Kidney epithelial cell (primary cell): ENCODE data around the gene TUBA4B. TPM values are rescaled to one million over a fixed set of nuclear protein-coding genes. Genes with fewer than 3 reads are reported as not detected.

Source experiments
- DNase-seq: peaks from one replicate; pipeline ENCODE4 v3.0.0-alpha.2; 2010; ENCODE audit warnings: low read depth
- H3K27me3 ChIP-seq: 2 replicates; pipeline ENCODE4 v1.6.0; 2011; ENCODE audit warnings: low read length; ENCODE audit not compliant: control insufficient read depth, insufficient read depth
- H3K36me3 ChIP-seq: 2 replicates; pipeline ENCODE4 v1.5.1; 2011; ENCODE audit warnings: low read length; ENCODE audit not compliant: control insufficient read depth, insufficient read depth
- H3K4me3 ChIP-seq: 2 replicates; pipeline ENCODE4 v1.5.1; 2011; ENCODE audit warnings: low read depth, mild to moderate bottlenecking, control low read depth, low read length
- CTCF ChIP-seq: IDR thresholded peaks from 2 replicates; pipeline ENCODE4 v1.5.1; 2011; ENCODE audit warnings: mild to moderate bottlenecking, moderate library complexity, low read length, control low read depth, inconsistent platforms; ENCODE audit not compliant: insufficient read depth, poor library complexity, severe bottlenecking
- total RNA-seq: library from RNA; depleted of rRNA; stranded (reverse); fragments of >200 nt; gene quantifications from 2 replicates; pipeline ENCODE4 v1.2.3, GENCODE V29; 2015

Gene TUBA4B
- total RNA-seq, 1 donor from 2014 or later = not detected

- no peak for DNase-seq
- Histone ChIP-seq H3K36me3 (peaks cover 4% of the 10 kb centered on the region), H3K4me3 (peak overlapping the region; percentile 71), H3K27me3 (no peaks in the 10 kb centered on the region)
- no peak for TF ChIP-seq CTCF
Observed at GRCh38 chr2:219230059-219230540, 22.9 kb upstream of the TUBA4B start.

- no peak overlapping the region for H3K4me3 ChIP-seq
- TF ChIP-seq CTCF = no peak
- peaks cover 10% of the 10 kb centered on the region for H3K36me3 ChIP-seq
- H3K27me3 ChIP-seq = no peaks in the 10 kb centered on the region
- no peak for DNase-seq
Observed at GRCh38 chr2:219234331-219234730, 18.7 kb upstream of the TUBA4B start.

- Histone ChIP-seq H3K27me3 (no peaks in the 10 kb centered on the region), H3K36me3 (no peaks in the 10 kb centered on the region), H3K4me3 (peak overlapping the region; percentile 23)
- no peak for TF ChIP-seq CTCF
- DNase-seq = no peak
Observed at GRCh38 chr2:219243291-219243761, 9.7 kb upstream of the TUBA4B start.

GRCh38 chr2:219244789-219245147 lies 8.3 kb upstream of the TUBA4B start:
- no peak for DNase-seq
- Histone ChIP-seq H3K27me3 (no peaks in the 10 kb centered on the region), H3K4me3 (peak overlapping the region; percentile 84), H3K36me3 (no peaks in the 10 kb centered on the region)
- no peak for TF ChIP-seq CTCF

GRCh38 chr2:219245148-219245898 lies 7.7 kb upstream of the TUBA4B start, which contains the start of the genes GLB1L and STK16:
TSS of gene GLB1L (minus strand) at chr2:219245444. CDS start at chr2:219243573, 1,871 bp downstream.
TSS of gene STK16 (plus strand) at chr2:219245479. CDS start at chr2:219246000, 521 bp downstream.
- peak within 1 kb of the TSS; percentile 84 for H3K4me3 ChIP-seq
- DNase-seq = peak; percentile 69
- no peaks in the 10 kb centered on the region for H3K27me3 ChIP-seq
- no peaks in the 10 kb centered on the region for H3K36me3 ChIP-seq
- no peak for TF ChIP-seq CTCF

GRCh38 chr2:219245899-219246230 lies 7.2 kb upstream of the TUBA4B start:
- Histone ChIP-seq H3K36me3 (no peaks in the 10 kb centered on the region), H3K4me3 (peak overlapping the region; percentile 84), H3K27me3 (no peaks in the 10 kb centered on the region)
- no peak for TF ChIP-seq CTCF
- DNase-seq = no peak
